ENCODE data around the gene EIF3K.

EIF3K gene

DNA sequence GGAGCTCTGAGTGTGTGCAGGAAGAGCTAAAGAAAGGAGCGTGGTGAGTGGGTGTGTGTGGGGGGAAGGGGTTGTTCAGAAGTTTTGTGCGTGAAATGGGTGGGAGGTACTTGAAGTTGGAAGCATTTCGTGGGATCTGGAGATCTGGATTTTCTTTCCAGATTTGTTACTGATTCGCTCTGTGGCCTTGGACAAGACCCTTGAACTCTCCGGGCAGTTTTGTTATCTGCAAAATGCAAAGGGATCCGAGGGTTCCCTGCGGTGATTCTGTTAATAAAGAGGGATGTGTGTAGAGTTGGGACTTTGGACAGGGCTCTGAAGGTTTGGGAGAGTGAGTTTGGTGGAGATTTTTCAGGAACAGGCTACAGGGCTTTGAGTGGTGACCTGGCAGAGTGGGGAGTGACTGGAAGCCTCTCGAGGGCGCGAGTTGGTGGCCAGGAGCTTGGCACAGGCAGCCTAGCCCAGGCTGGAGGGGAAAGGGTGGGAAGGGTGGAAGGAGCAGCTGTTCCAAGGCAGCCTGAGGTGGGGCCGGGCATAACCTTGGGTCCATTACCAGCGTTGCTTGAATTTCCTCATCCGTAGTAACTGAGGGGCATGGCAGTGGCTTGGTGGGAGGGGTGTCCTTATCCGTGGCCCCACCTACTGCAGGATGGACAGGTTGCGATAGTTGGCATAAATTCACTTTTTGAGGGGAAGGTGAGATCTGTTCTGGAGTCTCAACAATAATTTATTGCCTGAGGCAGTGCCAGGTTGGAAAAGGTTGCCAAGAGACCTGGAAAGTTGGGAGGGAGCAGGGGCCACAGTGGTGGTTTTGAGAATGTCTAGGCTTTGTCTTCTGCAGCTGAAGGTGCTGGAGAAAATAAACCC lies 30.6 kb downstream of the EIF3K start:
- DNase-seq (ENCODE audit: low read depth): no peak

DNA sequence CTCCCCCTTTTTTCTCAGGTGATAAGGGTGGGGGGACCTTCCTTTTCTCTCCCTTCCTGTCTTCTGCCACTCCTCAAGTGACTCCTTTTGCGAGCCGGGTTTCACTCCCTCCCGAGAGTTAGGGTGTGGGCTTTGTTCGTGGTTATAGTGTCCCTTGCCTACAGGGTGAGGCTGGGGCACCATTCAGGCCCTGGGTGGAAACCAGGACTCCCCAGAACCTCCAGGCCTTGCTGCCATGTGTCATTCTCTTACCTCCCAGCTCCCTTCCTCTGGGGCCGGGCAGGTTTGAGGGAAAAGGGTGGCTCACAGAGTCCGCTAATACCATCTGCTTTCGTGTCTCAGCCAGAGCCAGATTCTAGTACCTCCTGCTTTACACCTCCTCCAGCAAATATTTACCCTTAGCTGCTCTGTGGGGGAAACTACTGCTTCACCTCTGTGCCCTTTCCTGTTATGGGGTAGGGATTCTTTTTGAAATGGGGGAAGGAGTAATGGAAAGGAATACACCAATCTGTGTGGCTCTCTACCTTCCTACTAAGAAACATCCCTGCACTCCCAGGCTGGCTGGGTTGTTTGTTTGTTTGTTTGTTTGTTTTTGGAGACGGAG lies 31.3 kb downstream of the EIF3K start:
- no peak for DNase-seq (ENCODE audit: low read depth)

DNA sequence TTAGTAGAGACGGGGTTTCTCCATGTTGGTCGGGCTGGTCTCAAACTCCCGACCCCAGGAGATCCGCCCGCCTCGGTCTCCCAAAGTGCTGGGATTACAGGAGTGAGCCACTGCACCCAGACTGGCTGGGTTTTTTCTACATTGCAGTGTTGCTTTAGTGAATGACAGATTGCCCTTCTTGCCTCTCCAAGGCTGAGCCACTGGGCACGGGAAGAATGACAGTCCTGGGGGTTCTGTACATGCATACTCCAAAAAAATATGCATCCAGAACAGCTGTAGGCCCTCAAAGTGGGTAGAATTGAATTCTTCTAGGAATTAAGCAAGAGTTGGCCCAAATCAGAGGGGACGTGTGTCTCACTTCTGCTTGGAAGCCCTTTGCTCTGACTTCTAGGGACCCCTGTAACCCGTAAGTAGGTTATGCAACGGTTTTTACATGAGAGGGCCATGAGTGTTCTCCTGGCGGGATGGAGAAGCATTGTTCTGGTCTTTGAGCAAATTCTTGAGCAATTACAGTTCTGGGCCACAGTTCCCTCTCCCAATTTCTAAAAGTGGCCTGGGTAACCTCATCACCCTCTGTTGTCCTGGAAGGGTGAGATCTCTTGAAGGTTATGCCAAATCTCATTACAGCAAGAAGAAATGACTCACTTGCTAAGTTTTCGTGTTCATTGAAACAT lies 32.1 kb downstream of the EIF3K start:
- peak; percentile 82 for DNase-seq (ENCODE audit: low read depth)

DNA sequence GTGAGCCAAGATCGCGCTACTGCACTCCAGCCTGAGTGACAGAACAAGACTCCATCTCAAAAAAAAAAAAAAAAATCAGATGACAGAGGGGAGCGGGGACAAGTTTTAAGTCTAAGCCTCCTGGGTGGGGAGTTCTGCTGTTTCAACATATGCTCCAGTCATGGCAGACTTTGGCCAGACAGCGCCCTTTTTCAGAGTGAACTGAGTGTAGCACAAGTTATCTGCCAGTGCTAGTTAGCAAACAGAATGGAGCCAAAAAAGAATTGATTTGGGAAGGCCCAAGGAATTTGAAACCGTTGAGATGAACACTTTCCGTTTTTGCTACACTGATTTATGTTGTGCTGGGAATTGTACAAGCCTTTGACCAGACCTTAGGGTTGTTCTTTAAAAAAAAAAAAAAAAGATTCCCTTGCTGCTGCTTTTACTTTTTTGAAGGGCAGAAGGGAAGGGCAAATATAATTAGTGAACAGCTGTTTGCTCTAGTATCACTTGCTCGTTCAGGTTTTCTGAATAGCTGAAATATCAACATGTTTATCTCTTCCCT lies 34.1 kb downstream of the EIF3K start:
- peak; percentile 48 for DNase-seq (ENCODE audit: low read depth)

DNA sequence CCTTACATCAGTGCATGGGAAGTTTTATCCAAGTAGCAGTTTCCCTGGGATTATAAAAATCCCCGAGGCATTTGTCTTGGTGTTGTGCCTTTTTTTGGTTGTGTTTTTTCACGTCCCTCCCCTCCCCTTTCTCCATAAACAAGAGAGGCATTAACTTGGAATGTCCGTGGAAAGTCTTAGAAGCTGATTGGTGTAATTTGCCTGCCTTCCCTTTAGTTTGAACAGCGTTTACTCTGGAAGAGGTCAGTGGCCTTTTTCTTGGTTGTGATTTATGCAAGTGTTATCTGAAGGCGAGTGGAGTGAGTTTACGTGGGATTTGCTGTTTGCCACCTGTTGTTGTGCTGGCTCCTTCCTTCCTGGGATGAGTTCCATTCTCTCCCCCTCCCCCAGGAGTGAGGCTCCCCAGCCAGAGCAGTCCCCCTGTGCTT lies 35.7 kb downstream of the EIF3K start:
- no peak for DNase-seq (ENCODE audit: low read depth)

DNA sequence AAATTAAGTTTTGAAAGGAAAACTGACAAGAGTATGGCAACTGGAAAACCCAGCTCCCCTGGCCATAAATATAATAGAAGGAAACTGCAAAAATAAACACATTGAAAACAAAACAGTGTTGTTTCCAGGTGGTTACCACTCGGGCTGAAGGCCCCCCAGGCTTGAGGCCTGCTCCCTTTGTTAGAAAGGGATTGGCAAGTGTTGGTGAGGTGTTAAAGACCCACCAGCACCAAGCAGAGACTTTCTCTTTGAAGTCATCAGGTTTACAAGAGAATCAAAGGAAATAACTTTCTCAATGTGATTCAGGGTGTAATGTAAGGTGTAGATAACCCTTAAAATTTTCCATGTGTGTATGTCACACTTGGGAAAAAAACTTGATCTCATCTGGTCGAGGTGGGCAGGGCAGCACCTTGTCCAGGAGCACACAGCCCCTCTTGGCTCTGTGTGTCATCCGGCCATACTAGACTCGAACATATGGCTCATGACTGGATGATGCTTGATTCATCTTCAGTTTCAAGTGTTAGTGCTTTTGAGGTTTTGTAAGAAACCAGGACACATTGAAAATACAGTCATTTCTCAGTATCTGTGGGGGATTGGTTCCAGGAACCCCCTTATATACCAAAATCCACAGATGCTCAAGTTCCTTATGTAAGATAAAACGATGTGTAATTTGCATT lies 36.3 kb downstream of the EIF3K start:
- DNase-seq (ENCODE audit: low read depth): no peak

DNA sequence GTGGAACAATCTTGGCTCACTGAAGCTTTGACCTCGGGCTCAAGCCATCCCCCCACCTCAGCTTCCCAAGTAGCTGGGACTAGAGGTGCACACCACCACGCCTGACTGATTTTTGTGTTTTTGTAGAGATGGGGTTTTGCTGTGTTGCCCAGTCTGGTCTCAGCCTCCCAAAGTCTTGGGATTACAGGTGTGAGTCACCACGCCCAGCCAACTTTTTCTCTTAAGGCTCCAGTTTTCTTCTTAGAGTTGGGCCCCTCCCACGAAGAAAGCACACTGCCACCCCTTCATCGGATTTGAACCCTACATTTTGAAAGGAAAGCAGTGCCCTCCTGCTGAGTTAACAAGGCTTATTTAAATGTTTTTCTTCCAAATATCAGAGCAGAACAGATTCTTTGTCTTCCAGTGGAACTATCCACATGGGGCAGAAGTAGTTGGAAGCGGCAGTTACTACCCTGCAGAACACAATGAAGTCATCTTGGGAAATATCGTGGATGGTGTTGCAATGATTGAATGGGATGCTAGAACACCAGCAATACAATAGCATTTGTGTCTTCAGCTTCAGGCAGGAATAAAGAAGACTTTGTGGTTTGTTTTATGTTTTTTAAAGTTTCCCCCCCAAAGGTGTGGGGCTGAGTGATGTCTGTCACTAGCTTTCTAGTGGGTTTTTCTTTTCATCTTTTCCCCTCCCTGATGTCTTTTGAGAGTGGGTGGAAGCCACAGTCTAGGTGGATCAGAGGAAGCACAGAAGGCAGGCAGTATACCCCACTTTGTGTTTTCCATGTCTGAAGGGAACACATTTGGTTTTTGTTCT lies 37.4 kb downstream of the EIF3K start:
- DNase-seq (ENCODE audit: low read depth): peak; percentile 63

DNA sequence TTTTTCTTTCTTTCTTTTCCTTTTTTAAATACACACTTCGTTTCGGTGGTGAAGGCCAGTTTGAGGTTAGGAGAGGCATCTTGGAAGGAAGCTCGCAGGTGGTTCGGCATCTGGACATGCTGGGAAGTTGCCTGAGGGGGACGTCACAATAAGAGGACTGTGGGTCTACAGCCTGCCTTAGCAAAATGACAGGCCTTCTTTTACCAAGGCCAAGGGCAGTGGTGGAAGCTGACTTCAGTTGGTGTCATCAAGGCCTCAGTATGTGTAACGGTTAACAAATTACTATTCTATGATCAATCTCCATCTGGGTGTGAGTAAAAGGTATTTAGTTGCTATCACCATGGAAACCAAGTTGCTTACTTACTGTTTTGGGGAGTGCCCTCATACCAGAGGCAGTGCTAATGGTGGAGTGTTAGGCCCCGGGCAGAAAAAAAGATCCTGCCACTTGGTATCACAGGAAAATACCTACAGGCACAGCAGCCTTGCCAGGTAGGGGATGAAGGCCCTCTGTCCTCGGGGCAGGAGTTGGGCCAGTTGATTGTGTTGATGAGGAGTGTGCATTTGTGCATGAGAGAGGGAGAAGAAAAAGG lies 38.7 kb downstream of the EIF3K start:
- peak; percentile 76 for DNase-seq (ENCODE audit: low read depth)

DNA sequence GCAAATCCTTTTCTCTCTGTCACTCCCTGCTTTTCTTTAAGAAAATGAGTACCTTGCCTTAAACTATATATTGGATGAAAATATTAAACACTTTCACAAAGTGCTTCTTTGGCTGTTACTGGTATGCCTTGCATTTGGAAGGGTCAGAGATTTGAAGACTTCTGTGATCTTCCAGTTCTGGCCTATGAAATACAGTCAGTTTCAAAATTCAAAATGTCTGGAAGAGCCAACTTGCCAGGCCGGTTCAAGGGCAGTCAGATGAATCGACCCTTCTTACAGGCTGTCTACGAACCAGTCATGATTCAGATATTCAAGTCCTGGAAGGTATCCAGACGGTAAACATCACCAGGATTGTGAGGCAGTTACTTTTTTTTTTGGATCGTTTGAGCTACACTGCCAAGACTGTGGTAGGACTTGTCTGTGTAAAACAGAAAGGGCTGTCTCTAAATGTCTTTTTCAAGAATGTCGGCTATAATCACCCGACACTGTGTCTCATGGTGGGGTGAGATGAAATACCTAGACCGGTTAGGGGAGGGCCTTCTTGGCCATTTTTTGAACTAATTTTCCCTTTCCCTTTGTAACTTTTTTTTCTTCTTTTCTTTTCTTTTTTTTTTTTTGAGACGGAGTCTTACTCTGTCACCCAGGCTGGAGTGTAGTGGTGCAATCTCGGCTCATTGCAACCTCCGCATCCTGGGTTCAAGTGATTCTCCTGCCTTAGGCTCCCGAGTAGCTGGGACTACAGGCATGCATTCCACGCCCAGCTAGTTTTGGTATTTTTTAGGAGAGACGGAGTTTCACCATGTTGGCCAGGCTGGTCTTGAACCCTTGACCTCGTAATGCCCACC lies 39.7 kb downstream of the EIF3K start:
- peak; percentile 100 for DNase-seq (ENCODE audit: low read depth)

DNA sequence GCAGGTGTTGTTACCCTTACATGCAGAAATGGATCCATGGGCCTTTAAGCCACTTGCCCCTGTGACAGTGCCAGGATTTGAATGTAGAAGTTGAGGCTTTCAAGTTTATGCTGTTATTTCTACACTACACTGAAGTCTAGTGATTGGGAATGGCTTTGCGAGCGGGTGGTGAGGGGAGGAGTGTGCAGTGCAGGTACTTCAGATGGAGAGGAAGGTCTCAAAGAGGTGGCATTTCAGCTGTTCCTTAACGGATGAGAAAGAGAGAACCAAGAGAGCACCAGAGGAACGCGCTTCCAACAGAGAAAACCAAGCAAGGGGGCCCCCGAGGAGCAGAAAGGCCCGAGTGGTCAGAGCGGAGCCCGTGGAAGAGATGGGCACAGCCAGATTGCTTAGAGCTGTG lies 41.7 kb downstream of the EIF3K start:
- no peak for DNase-seq (ENCODE audit: low read depth)

DNA sequence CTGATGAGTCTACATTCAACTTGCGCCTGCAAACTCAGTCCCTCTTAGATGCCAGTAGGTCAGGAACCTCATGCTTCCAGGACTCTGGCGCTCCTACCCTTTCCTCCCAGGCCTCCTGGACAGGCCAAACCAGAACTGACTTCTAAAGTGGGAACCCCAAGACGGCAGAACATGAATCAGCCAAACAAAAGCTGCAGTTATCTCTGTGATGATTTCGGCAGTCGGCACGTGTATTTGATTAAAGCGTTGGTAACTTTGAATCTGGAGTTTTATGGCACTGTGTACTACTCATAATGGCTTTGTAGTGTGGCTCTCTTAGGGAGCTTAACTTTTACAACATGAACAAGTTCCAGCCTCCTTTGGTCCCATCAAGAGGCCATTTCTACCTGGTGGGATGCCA lies 42.1 kb downstream of the EIF3K start:
- DNase-seq (ENCODE audit: low read depth): no peak

DNA sequence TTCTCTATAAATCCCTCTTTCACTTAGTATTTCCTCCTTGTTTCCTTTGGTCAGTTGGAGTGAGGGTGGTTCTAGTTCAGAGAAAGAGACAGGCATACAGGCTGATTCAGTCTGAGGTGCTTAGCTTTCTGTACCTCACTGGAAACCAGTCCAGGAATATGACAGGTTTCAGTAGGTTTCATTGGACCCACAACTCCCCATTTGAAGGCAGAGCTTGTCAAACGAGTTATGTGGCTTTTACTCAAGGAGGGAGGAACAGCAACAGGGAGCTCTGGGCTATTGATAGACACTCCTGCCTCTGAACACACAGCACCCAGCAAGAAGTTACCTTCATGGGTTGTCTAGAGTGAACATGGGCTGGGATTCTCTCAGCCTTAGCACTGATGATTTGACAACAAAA lies 43.0 kb downstream of the EIF3K start:
- no peak for DNase-seq (ENCODE audit: low read depth)

DNA sequence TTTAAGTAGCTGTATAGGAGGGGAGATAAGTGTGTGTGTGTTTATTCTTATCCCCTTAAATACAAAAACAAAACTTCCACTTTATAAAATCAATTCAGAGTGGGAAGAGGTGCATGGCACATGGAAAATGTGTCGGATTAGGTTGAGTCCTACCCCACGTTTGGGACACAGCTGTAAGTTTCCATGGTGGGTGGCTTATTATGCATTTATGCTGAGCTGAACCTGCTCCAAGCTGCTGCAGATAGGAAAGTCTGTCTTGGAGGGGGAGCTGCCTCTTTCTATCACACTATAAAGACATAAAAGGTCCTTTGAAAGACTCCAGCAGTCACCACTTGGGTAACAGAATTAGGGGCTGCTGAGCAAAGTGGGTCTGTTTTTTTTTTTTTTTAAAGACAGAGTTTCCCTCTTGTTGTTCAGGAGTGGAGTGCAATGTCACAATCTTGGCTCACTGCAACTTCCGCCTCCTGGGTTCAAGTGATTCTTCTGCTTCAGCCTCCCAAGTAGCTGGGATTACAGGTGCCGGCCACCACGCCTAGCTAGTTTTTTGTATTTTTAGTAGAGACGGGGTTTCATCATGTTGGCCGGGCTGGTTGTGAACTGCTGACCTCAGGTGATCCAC lies 43.7 kb downstream of the EIF3K start:
- no peak for DNase-seq (ENCODE audit: low read depth)

DNA sequence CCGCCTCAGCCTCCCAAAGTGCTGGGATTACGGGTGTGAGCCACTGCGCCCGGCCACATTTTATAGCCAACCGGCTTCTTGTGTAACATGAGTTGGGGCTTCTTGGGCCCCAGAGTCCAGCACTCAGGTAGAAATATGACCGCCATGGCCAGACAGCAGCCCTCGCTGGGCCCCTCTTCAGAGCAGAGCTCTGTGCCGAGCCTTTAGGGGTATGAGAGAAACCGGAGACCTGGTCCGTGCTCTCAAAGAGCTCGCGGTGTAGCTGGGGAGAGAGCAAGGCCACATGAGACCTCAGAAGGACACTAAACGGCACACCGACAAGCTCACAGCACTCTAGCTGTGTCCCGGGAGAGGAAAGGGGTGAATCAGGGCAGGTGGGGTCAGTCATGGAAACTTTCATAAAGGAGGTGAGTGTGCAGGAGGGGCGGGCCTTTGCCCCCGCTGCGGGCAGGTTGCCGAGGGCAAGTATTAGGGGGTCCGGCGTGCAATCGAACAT lies 44.2 kb downstream of the EIF3K start:
- no peak for DNase-seq (ENCODE audit: low read depth)

DNA sequence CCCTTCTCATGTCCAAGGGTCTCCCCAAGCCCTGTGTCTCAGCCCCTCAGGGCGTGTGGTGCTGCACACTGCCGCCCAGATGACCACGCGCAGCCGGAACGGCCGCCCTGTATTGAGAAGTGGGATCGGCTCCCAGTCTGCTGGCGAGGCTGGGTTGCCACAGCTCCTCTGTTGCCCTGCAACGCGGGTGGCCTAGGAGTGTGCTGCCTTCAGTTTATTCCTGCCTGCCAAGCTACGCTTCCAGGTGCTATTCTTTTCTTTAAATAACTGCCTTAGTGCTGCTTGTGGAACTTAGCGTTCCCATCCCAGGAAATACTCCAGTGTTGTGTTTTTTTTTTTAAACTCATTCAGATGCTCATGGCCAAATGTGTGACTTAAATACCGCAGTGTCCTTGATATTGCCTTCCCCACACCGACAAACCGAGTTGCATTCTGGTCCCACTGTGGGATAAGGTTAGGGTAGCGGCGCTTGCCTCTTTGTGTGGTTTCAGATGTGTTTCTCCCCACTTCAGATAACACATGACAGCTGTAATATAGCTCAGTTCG lies 45.0 kb downstream of the EIF3K start:
- no peak for DNase-seq (ENCODE audit: low read depth)

DNA sequence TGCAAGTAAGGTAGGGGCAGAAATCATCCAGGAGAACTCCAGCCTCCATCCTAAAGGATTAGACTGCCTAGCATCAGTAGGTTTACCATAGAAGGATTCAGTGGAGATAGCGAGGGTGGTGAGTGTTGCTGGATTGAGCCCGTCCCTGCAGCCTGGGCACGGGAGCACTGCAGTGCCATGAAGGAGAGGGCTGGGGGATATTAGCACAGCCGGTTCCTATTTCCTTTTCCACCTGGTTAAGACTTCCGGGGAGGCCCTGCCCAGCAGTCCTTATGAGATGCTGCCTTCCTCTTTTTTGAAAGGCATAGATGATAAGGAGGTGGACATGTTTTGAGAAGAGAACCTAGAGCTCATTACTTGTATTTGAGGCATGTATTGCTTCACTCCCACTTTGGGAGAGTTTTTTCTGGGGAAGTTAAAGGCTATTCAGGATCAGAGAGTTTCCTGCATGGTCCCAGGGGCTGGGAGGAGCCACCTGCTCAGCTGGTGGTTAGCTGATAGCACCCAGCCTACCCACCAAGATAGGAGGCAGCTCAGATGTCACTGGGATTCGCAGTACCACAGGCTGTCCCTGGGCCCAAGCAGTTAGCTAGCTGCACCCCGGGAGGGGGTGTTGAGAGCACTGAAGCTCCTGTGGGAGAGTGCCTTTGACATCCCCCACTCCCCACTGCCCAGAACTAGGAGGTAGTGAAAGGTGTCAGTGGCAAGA lies 45.7 kb downstream of the EIF3K start:
- no peak for DNase-seq (ENCODE audit: low read depth)

DNA sequence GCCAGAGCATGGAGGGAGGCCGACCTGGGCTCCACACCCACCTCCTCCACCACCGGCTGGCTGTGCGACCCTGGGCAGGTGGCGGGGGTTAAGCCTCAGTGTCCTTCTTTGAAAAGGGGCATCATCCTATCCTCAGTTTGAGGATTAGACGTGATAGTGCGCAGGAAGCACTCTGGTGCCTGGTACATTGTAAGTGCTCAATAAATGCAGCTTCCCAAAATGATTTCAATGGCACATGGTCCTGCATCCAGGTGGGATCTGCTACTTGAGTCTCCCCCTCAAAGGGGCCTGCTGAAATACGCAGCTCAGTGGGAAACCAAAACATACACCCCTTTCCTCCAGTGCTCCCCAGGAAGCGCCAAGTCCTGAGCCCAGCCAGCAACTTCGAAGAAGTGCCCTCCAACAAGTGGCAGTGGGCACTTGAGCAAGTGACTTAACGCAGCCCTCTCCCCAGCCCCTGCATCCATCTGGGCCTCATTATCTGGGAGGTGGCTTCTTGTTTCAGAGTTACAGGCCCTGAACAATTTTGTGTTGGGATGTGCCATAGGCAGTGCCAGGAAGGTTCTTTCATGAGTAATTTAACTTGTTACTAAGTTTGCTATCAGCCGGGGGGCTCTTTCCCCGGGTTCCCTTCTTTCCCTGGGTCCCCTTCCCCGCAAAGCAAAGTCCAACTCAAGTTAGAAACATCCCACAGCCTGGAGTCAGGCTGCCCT lies 46.4 kb downstream of the EIF3K start:
- no peak for DNase-seq (ENCODE audit: low read depth)
